ENCODE data around the gene IRAK3.

DNA sequence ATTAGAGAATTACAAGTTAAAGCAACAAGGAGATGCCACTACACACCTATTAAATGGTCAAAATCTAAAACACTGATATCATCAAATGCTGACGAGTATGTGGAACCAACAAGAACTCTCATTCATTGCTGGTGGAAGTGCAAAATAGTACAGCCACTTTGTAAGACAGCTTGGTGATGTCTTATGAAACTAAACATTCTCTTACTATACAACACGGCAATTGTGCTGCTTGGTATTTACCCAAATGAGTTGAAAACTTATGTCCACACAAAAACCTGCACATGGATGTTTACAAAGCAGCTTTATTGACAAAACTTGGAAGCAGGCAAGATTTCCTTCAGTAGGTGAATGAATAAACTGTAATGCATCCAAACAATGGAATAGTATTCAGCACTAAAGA is 22.5 kb upstream of the IRAK3 start:
- no peak for TF ChIP-seq CTCF (IDR thresholded peaks at IDR 0.05)
- no peak for TF ChIP-seq POLR2AphosphoS5 (IDR thresholded peaks at IDR 0.05)
- TF ChIP-seq POLR2A (IDR thresholded peaks at IDR 0.05), result no peak
- no peak for TF ChIP-seq EP300 (IDR thresholded peaks at IDR 0.05)
